HL-60 (cell line): Measurements from ENCODE around the gene PANX1.

ENCODE experiments used
- DNase-seq, 2 experiments: peaks; one replicate each; pipeline ENCODE4 v3.0.0-alpha.2; 2010 to 2020; ENCODE audit warnings: low read depth in 1 of 2, low spot score in 1 of 2
- H3K27ac ChIP-seq: fragments of 250-450 bp; sonication (Bioruptor Pico); replicated peaks from 2 replicates; pipeline ENCODE4 v1.5.1; 2020; ENCODE audit warnings: mild to moderate bottlenecking, moderate library complexity
- H3K27me3 ChIP-seq: fragments of 250-450 bp; sonication (Bioruptor Pico); 2 replicates; pipeline ENCODE4 v1.5.1; 2021; ENCODE audit warnings: mild to moderate bottlenecking, moderate library complexity; ENCODE audit not compliant: insufficient read depth, poor library complexity, severe bottlenecking
- H3K4me3 ChIP-seq: replicated peaks from 2 replicates; pipeline ENCODE4 v1.5.1; 2011; ENCODE audit warnings: mild to moderate bottlenecking, control low read depth, low read length; ENCODE audit not compliant: insufficient read depth
- GABPA ChIP-seq: IDR thresholded peaks from 2 replicates; pipeline ENCODE4 v1.6.1; 2012; ENCODE audit warnings: low read depth
- POLR2AphosphoS5 ChIP-seq: IDR thresholded peaks from 2 replicates; pipeline ENCODE4 v1.6.1; 2012; ENCODE audit warnings: low read depth
- SPI1 ChIP-seq: IDR thresholded peaks from 2 replicates; pipeline ENCODE4 v1.6.1; 2012; ENCODE audit warnings: low read depth, mild to moderate bottlenecking, borderline replicate concordance
- TF ChIP-seq, protein P1 (sequence below): IDR thresholded peaks from one replicate; pipeline ENCODE4 v1.5.1; 2011; ENCODE audit warnings: low read length, control low read depth, inconsistent platforms; ENCODE audit not compliant: insufficient read depth
- TF ChIP-seq, protein P2 (sequence below): IDR thresholded peaks from 2 replicates; pipeline ENCODE4 v1.6.1; 2012; ENCODE audit warnings: low read depth; ENCODE audit not compliant: insufficient replicate concordance

Gene PANX1

DNA sequence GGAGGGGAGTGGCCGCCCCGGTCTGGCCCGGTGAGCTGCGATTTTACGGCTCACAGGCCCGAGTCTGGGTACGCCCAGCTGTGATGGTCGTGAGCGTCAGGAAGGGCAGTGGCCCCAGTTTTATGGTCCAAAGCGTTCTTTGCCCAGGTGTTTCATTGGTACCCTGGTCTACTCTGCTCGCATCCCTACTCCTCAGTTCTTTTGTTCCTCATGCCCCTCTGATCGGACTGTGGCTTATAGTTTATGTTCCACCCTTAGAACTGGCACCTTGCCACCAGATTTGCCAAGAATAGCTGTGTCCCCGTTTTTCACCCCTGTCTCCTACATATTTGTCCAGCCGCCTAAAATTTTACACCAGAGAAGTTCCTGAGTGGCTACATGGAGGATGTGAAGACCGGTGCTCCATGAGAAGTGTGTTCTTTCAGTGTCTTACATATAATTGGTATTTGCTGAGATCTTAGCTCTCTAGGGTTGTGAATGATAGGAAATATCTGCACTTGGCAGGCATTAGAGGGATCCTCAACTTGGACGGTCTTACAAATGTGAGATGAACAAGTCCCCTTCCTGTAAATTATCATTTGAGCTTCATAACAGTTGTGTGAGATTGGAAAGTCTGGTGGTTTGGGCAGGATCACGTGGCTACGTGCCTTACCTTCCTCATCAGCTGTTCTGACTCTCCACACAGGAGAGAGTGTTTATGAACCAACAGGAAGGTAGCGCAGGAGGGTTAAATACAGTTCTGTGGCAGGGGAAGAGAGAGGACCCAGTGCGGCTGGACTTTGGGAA, 1.1 kb downstream of the PANX1 start:
- no peak overlapping the region; the same call in 1 of the 2 replicates for H3K27ac ChIP-seq
- TF ChIP-seq, protein P1, sequence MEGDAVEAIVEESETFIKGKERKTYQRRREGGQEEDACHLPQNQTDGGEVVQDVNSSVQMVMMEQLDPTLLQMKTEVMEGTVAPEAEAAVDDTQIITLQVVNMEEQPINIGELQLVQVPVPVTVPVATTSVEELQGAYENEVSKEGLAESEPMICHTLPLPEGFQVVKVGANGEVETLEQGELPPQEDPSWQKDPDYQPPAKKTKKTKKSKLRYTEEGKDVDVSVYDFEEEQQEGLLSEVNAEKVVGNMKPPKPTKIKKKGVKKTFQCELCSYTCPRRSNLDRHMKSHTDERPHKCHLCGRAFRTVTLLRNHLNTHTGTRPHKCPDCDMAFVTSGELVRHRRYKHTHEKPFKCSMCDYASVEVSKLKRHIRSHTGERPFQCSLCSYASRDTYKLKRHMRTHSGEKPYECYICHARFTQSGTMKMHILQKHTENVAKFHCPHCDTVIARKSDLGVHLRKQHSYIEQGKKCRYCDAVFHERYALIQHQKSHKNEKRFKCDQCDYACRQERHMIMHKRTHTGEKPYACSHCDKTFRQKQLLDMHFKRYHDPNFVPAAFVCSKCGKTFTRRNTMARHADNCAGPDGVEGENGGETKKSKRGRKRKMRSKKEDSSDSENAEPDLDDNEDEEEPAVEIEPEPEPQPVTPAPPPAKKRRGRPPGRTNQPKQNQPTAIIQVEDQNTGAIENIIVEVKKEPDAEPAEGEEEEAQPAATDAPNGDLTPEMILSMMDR: no peak
- TF ChIP-seq GABPA (no peak), SPI1 (no peak), POLR2AphosphoS5 (no peak)
- TF ChIP-seq, protein P2, sequence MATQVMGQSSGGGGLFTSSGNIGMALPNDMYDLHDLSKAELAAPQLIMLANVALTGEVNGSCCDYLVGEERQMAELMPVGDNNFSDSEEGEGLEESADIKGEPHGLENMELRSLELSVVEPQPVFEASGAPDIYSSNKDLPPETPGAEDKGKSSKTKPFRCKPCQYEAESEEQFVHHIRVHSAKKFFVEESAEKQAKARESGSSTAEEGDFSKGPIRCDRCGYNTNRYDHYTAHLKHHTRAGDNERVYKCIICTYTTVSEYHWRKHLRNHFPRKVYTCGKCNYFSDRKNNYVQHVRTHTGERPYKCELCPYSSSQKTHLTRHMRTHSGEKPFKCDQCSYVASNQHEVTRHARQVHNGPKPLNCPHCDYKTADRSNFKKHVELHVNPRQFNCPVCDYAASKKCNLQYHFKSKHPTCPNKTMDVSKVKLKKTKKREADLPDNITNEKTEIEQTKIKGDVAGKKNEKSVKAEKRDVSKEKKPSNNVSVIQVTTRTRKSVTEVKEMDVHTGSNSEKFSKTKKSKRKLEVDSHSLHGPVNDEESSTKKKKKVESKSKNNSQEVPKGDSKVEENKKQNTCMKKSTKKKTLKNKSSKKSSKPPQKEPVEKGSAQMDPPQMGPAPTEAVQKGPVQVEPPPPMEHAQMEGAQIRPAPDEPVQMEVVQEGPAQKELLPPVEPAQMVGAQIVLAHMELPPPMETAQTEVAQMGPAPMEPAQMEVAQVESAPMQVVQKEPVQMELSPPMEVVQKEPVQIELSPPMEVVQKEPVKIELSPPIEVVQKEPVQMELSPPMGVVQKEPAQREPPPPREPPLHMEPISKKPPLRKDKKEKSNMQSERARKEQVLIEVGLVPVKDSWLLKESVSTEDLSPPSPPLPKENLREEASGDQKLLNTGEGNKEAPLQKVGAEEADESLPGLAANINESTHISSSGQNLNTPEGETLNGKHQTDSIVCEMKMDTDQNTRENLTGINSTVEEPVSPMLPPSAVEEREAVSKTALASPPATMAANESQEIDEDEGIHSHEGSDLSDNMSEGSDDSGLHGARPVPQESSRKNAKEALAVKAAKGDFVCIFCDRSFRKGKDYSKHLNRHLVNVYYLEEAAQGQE: no peak

DNA sequence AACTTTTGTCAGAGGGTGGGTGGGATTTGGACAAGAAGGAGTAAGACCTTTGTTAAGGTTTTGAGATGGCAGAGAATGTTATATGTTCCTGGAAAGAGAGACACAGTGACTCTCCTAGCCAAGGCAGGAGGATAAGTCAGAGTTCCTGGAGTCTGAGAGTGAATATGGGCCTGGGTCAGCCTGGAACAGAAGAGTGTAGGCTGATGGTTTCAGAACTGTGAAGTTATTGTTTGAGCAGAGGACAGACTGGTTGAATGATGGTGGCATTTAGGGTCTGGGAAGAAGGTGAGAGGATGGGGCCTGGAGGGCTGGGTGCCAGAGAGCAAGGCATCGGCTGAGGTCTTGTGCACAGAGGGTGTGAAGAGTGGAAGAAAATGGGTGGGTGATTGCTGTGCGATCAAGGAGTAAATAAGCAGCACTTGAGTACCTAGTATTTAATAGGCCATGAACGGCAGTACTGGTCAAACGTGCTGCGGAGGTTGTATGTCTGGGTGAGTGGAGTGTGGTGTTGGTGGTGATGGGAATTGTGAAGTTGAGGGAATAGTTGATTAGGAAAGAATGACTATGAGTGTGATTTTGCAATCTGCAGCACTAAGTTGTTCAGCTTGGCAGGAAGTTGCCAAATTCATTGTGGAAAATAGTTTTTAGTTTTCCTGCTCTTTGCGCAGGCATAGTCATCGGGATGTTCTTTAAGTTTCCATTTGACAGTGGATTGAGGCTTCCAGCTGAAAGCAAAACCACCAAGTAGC, 1.8 kb downstream of the PANX1 start:
- H3K27me3 ChIP-seq: no peaks in the 10 kb centered on the region
- TF ChIP-seq, protein P2: no peak
- peak in 1 of 2 experiments; percentile 43 for DNase-seq
- peak overlapping the region; percentile 87 for H3K4me3 ChIP-seq
- no peak overlapping the region for H3K27ac ChIP-seq

More for the DNA sequence above, 1.1 kb downstream of the PANX1 start:
- H3K27me3 ChIP-seq: no peaks in the 10 kb centered on the region
- DNase-seq: no peak
- peak overlapping the region; percentile 87 for H3K4me3 ChIP-seq

DNA sequence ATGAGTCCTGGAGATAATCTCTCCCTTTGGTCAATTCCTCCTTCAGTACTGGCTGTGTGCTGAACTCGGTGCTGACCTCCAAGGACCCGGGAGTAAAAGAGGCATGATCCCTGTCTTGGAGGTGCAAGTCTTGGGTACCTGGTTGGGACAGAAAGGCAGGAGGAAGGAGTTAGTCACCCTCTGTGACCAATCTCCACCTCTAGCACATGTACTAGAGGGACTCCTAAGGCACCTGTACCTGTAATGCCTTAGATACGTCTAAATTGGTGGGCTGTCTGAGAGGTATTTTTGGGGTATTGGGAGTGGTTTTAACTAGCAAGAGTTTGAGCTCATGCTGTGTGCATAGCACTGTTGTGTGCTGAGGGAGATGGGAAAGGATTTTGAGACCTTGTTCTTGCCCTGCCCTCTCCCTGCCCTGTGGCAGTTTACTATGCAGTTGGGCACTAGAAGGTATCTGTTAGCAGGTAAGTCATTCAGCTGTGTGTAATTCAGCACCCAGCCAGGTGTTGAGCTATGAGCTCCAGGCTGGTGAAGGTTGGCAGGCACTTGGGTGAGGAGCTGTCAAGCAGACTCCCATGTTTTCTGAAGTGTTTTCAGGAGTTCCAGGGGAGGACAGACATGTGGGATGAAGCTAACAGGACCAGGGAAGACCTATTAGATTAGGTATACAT, 2.5 kb downstream of the PANX1 start:
- Histone ChIP-seq H3K27me3 (no peaks in the 10 kb centered on the region), H3K27ac (no peak overlapping the region), H3K4me3 (no peak overlapping the region)
- no peak for TF ChIP-seq POLR2AphosphoS5
- no peak for TF ChIP-seq SPI1
- TF ChIP-seq, protein P2: no peak
- no peak for TF ChIP-seq GABPA
- TF ChIP-seq, protein P1: no peak
- no peak for DNase-seq
